Thyroid gland (tissue), 4 donors: ENCODE measurements around the gene SDSL. TPM values are rescaled to one million over a fixed set of nuclear protein-coding genes. Genes with fewer than 3 reads are reported as not detected.

Experiments
- DNase-seq, 2 donors: peaks; one replicate each; pipeline ENCODE4 v3.0.0-alpha.2; 2019
- H3K27ac ChIP-seq, 3 donors: fragments of 200-600 bp; sonication (generic); 1 replicate in 2 of 3; 2 replicates in 1 of 3; pipeline ENCODE4 v1.5.1; 2016 to 2019; ENCODE audit warnings: mild to moderate bottlenecking in 1 of 3, moderate library complexity in 1 of 3
- H3K27me3 ChIP-seq: fragments of 200-600 bp; sonication (generic); one replicate; pipeline ENCODE4 v1.5.1; 2019
- H3K36me3 ChIP-seq, 2 donors: fragments of 200-600 bp; sonication (generic); one replicate each; pipeline ENCODE4 v1.5.1; 2016 to 2019
- H3K4me1 ChIP-seq, 2 donors: fragments of 200-600 bp; sonication (generic); one replicate each; pipeline ENCODE4 v1.5.1; 2017 to 2019
- H3K4me3 ChIP-seq, 3 donors: fragments of 200-600 bp; sonication (generic); replicated peaks in 1 of 3; 1 replicate in 2 of 3; 2 replicates in 1 of 3; pipeline ENCODE4 v1.5.1; 2016; ENCODE audit warnings: mild to moderate bottlenecking in 1 of 3
- H3K9me3 ChIP-seq: fragments of 200-600 bp; sonication (generic); one replicate; pipeline ENCODE4 v1.5.1; 2017
- CTCF ChIP-seq, 6 experiments: fragments of 200-600 bp in 3 of 6; fragments of 450-650 bp in 3 of 6; sonication (generic) in 3 of 6; IDR thresholded peaks; one replicate each; pipeline ENCODE4 v1.5.1; 2016 to 2019; ENCODE audit warnings: antibody characterized with exemption in 6 of 6, mild to moderate bottlenecking in 2 of 6, inconsistent platforms in 1 of 6, moderate library complexity in 1 of 6
- POLR2A ChIP-seq, 2 donors: fragments of 450-650 bp; IDR thresholded peaks; one replicate each; pipeline ENCODE4 v1.6.1; 2017; ENCODE audit warnings: antibody characterized with exemption in 2 of 2, mild to moderate bottlenecking in 2 of 2, moderate library complexity in 1 of 2
- WGBS, 2 donors: methylation state at CpG; one replicate each; pipeline ENCODE4 v1.1.5; 2017; 5-methylcytosine and 5-hydroxymethylcytosine counted together
- intact Hi-C: fragments of 100-400 bp; cut with DNase I; formaldehyde crosslinking; loops from one replicate; pipeline ENCODE4 v1.15.1; 2023
- total RNA-seq, 4 donors: library from RNA; depleted of rRNA; stranded (reverse); fragments of >200 nt; gene quantifications; one replicate each; pipeline ENCODE4 v1.2.3, GENCODE V29; 2016

SDSL gene
- total RNA-seq, 4 donors from 2014 or later, result 13.6 to 42.2 (median 27.5) TPM

GRCh38 chr12:113378291-113378690 is 43.9 kb upstream of the SDSL start:
- Histone ChIP-seq H3K36me3 (peaks cover 10 to 32% of the 10 kb centered on the region in 2 donors), H3K9me3 (no peaks in the 10 kb centered on the region), H3K4me3 (no peak overlapping the region), H3K27ac (no peak overlapping the region), H3K27me3 (no peaks in the 10 kb centered on the region), H3K4me1 (no peaks in the 10 kb centered on the region)
- 88 to 91% methylated on average over 3 of the region's 3 CpGs for WGBS, 2 donors
- TF ChIP-seq POLR2A (IDR thresholded peaks at IDR 0.05), result no peak
- no peak for TF ChIP-seq CTCF (IDR thresholded peaks at IDR 0.05)
- DNase-seq, result no peak
- intact Hi-C loops, result no loop called here

DNA sequence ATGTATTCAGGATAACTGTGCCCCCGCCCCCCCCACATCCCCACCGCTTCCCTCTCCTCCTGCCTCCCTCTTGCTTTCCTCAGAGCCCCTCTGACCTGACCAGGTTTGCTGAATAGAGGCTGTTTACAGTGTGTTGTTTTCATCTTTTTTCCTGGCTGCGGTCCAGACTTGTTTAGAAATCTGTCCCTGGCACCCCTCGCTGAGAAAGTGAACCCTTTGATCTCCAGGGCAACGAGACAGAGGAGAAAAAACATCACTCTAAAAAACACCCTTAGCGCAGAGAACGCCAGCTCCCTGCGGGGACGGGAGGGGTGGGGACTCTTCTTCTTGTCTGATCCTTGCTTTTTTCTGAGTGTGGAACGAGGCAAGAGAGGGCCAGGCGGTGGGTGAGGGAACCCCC is 41.0 kb upstream of the SDSL start:
- 83 to 87% methylated on average over 11 of the region's 11 CpGs for WGBS, 2 donors

GRCh38 chr12:113382206-113382605 is 40.0 kb upstream of the SDSL start:
- Histone ChIP-seq H3K36me3 (peaks cover 22% of the 10 kb centered on the region in 2 donors), H3K4me1 (no peaks in the 10 kb centered on the region), H3K9me3 (no peaks in the 10 kb centered on the region), H3K4me3 (no peak overlapping the region), H3K27ac (no peak overlapping the region), H3K27me3 (no peaks in the 10 kb centered on the region)
- no peak for TF ChIP-seq CTCF (IDR thresholded peaks at IDR 0.05)
- no peak for TF ChIP-seq POLR2A (IDR thresholded peaks at IDR 0.05)
- intact Hi-C loops, result no loop called here
- no peak for DNase-seq
- 97 to 99% methylated on average over 4 of the region's 4 CpGs for WGBS, 2 donors

More for the DNA sequence above, 41.0 kb upstream of the SDSL start:
- Histone ChIP-seq H3K4me1 (no peaks in the 10 kb centered on the region), H3K4me3 (no peak overlapping the region), H3K36me3 (peaks cover 22 to 24% of the 10 kb centered on the region in 2 donors), H3K27me3 (no peaks in the 10 kb centered on the region), H3K9me3 (no peaks in the 10 kb centered on the region), H3K27ac (no peak overlapping the region)
- intact Hi-C loops, result no loop called here
- TF ChIP-seq CTCF (IDR thresholded peaks at IDR 0.05) (no peak), POLR2A (IDR thresholded peaks at IDR 0.05) (no peak)
- DNase-seq, result no peak

DNA sequence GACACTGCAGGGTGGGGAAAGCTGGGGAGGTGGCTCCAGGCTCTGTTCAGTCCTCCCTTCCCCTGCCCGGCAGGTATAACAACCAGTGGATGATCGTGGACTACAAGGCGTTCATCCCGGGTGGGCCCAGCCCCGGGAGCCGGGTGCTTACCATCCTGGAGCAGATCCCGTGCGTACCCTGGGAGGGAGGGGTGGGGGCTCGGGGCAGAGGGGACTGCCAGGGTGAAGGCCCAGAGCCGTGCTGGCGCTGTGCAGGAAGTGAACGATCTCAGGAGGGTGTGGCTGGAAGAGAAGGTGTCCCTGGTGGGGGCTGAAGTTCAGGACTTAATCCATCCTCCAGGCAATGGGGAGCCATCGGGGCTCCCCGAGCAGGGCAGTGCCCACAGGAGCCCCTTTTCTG is 37.4 kb upstream of the SDSL start:
- DNase-seq, result no peak
- no peak overlapping the region for H3K27ac ChIP-seq
- intact Hi-C loops, result no loop called here
- no peaks in the 10 kb centered on the region for H3K4me1 ChIP-seq
- peaks cover 34 to 36% of the 10 kb centered on the region in 2 donors for H3K36me3 ChIP-seq
- no peaks in the 10 kb centered on the region for H3K27me3 ChIP-seq
- TF ChIP-seq CTCF (IDR thresholded peaks at IDR 0.05) (no peak), POLR2A (IDR thresholded peaks at IDR 0.05) (no peak)
- no peak overlapping the region for H3K4me3 ChIP-seq
- WGBS, 2 donors, result 86 to 88% methylated on average over 3 to 13 of the region's 14 CpGs
- no peaks in the 10 kb centered on the region for H3K9me3 ChIP-seq

- Histone ChIP-seq H3K27me3 (no peaks in the 10 kb centered on the region), H3K9me3 (no peaks in the 10 kb centered on the region), H3K36me3 (peaks cover 33 to 34% of the 10 kb centered on the region in 2 donors), H3K4me1 (no peaks in the 10 kb centered on the region), H3K4me3 (no peak overlapping the region), H3K27ac (no peak overlapping the region)
- intact Hi-C loops, result no loop called here
- TF ChIP-seq CTCF (IDR thresholded peaks at IDR 0.05) (no peak), POLR2A (IDR thresholded peaks at IDR 0.05) (no peak)
- WGBS, 2 donors, result 91 to 97% methylated on average over 6 of the region's 6 CpGs
- DNase-seq, result no peak
These were observed 36.8 kb upstream of the SDSL start for GRCh38 chr12:113385282-113385882.
